ENCODE results near the gene KDF1. TPM values are rescaled to one million over a fixed set of nuclear protein-coding genes. Genes with fewer than 3 reads are reported as not detected.

Gene KDF1
- total RNA-seq, 1 donor from 2014 or later: 7.4 TPM

DNA sequence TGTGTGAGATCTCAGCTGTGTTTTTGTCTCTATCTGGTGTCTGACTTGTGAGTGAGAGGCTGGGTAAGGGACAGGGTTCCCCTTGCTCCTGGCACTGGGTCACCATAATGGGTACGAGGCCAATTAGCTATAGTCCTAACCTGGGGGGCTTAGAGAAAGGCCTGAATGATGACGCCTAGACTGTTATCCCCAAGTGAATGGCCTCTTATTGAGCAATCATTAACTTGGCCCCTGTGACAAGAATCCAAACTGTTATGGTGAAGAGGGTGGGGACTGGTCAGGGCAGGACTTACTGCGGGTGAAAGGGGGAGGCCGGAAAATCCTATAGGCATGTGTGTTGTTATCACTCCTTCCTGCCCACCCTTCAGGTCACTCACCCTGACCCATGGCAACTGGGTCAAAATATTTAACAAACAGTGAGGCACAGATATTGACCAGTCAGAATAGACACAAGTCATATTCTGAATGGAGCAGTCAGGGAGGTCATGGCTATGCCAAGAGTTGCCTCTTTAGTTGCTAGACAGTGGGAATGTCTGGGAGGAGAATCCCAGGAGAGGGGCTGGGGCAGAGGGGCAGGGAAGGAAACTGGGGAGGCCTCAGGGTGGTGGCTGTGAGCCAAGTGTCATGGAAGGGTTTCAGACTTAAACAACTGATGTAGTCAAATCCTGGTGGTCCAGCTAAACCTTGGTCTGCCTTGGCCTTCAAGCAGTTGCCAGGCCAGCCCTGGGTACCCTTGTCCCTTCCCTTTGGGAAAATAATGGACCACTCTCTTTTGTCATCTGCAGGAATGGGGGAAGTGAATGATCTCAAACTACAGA lies 49.7 kb downstream of the KDF1 start:
- intact Hi-C loops (cut with DNase I): no loop called here

DNA sequence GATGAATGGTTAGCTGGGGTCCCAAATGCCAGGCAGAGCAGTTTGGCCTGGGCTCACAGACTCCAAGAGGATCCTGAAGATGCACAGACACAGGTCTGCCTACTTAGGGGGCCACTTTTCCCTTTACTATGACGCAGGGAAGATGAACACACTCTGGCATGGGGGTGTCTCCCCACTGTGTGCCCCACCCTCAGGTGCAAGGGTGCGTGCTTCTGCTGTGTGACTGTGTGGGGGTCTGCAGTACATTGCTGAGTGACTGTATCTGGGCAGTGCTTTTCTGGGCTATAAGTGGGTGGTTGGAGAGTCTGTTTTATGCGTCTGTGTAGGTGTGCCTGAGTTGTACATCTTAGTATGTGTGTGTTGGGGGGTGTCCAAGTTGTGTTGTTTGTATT lies 50.3 kb downstream of the KDF1 start:
- H3K36me3 ChIP-seq: no peaks in the 10 kb centered on the region
- no peaks in the 10 kb centered on the region for H3K9me3 ChIP-seq
- H3K4me1 ChIP-seq: no peaks in the 10 kb centered on the region
- DNase-seq (ENCODE audit: extremely low spot score in 2 of 2): no peak
- H3K27me3 ChIP-seq: no peaks in the 10 kb centered on the region
- intact Hi-C loops (cut with DNase I): no loop called here
- TF ChIP-seq POLR2AphosphoS5 (IDR thresholded peaks at IDR 0.05; ENCODE audit: insufficient read depth in 1 of 2, low read depth in 1 of 2): no peak
- TF ChIP-seq POLR2A (IDR thresholded peaks at IDR 0.05): no peak
- TF ChIP-seq, protein P1, sequence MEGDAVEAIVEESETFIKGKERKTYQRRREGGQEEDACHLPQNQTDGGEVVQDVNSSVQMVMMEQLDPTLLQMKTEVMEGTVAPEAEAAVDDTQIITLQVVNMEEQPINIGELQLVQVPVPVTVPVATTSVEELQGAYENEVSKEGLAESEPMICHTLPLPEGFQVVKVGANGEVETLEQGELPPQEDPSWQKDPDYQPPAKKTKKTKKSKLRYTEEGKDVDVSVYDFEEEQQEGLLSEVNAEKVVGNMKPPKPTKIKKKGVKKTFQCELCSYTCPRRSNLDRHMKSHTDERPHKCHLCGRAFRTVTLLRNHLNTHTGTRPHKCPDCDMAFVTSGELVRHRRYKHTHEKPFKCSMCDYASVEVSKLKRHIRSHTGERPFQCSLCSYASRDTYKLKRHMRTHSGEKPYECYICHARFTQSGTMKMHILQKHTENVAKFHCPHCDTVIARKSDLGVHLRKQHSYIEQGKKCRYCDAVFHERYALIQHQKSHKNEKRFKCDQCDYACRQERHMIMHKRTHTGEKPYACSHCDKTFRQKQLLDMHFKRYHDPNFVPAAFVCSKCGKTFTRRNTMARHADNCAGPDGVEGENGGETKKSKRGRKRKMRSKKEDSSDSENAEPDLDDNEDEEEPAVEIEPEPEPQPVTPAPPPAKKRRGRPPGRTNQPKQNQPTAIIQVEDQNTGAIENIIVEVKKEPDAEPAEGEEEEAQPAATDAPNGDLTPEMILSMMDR (IDR thresholded peaks at IDR 0.05): no peak
- H3K27ac ChIP-seq: no peak overlapping the region
- no peak overlapping the region for H3K4me3 ChIP-seq

More for the DNA sequence above, 49.7 kb downstream of the KDF1 start:
- no peaks in the 10 kb centered on the region for H3K9me3 ChIP-seq
- no peaks in the 10 kb centered on the region for H3K4me1 ChIP-seq
- TF ChIP-seq, protein P1 (IDR thresholded peaks at IDR 0.05): no peak
- TF ChIP-seq POLR2AphosphoS5 (IDR thresholded peaks at IDR 0.05; ENCODE audit: insufficient read depth in 1 of 2, low read depth in 1 of 2): no peak
- TF ChIP-seq POLR2A (IDR thresholded peaks at IDR 0.05): no peak
- H3K27ac ChIP-seq: no peak overlapping the region
- no peak overlapping the region for H3K4me3 ChIP-seq
- DNase-seq (ENCODE audit: extremely low spot score in 2 of 2): no peak
- no peaks in the 10 kb centered on the region for H3K27me3 ChIP-seq
- H3K36me3 ChIP-seq: no peaks in the 10 kb centered on the region

DNA sequence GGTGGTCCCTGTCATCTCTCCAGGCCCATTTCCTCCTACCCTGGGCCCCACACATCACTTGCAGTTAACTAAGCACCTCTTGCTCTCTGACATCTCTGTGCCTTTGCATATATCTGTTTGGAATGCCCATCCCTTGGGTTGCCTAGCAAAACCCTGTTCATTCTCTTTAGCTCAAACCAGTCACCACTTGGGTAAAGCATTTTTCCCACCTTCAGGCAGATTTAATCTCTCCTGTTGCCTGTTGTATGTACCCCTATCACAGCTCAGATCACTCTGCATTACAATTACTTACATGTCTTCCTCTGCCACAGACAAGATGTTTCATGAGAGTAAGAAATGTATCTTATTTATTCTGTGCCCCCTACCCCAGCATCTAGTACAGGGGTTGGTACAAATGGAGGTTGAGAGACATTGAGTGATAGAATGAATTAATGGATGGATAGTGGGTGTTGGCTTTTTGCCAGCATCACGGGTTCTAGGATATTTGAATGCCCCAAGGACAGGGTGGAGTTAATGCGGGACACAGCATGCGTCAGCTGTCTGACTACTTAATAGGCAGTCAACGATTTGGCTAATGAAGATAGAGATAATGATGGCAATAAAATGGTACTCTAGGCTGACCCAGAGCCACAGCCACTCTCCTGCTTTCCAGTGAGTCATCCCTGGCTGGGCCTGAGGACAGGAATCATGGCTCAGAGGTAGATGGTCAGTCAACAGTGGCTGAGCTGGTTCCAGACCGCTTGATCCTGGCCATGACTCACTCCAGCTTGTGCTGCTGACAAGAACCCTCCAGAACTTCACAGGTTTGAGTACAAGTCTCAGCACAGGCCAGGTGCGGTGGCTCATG lies 53.0 kb downstream of the KDF1 start:
- intact Hi-C loops (cut with DNase I): no loop called here
- no peak for DNase-seq (ENCODE audit: extremely low spot score in 2 of 2)

DNA sequence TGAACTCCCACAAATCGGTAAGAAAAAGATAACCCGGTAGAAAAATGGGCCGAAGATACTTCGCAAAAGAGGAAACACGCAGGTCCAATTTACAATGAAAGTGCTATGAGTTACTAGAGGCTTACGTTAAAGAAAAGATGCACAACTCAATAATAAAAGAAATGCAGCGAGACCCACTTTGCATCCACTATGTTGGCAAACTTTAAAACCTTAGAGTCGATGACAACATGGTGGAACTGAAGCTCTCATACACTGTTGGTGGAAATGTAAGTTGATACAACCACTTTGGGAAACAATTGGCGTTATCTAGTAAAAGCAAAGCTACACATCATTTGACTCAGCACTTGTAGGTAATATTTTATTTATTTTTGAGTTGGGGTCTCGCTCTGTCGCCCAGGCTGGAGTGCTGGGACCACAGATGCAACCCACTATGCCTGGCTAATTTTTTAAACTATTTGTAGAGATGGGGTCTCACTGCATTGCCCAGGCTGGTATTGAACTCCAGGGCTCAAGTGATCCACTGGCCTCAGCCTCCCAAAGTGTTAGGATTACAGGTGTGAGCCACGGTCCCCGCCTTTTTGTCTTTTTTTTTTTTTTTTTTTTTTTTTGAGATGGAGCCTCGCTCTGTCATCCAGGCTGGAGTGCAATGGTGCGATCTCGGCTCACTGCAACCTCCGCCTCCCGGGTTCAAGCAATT lies 59.3 kb downstream of the KDF1 start:
- H3K9me3 ChIP-seq: no peaks in the 10 kb centered on the region
- intact Hi-C loops (cut with DNase I): no loop called here
- DNase-seq (ENCODE audit: extremely low spot score in 2 of 2): no peak
- peaks cover 27% of the 10 kb centered on the region for H3K4me1 ChIP-seq
- peak overlapping the region; percentile 83 for H3K27ac ChIP-seq
- H3K27me3 ChIP-seq: no peaks in the 10 kb centered on the region
- TF ChIP-seq, protein P1 (IDR thresholded peaks at IDR 0.05): no peak
- no peak for TF ChIP-seq POLR2AphosphoS5 (IDR thresholded peaks at IDR 0.05; ENCODE audit: insufficient read depth in 1 of 2, low read depth in 1 of 2)
- H3K36me3 ChIP-seq: peaks cover 0 to 24% of the 10 kb centered on the region in 2 donors
- H3K4me3 ChIP-seq: peak overlapping the region; percentile 68 to 78

More for the DNA sequence above, 53.0 kb downstream of the KDF1 start:
- Histone ChIP-seq H3K4me3 (no peak overlapping the region), H3K36me3 (no peaks in the 10 kb centered on the region), H3K4me1 (no peaks in the 10 kb centered on the region), H3K27me3 (no peaks in the 10 kb centered on the region), H3K27ac (no peak overlapping the region), H3K9me3 (no peaks in the 10 kb centered on the region)
- TF ChIP-seq POLR2A (IDR thresholded peaks at IDR 0.05) (no peak), POLR2AphosphoS5 (IDR thresholded peaks at IDR 0.05; ENCODE audit: insufficient read depth in 1 of 2, low read depth in 1 of 2) (no peak)
- TF ChIP-seq, protein P1 (IDR thresholded peaks at IDR 0.05): no peak

Data from vagina (tissue), 2 donors.